DOHH2 (cell line): Measurements from ENCODE around the gene NFATC2IP.

Experiments
- CTCF ChIP-seq: fragments of 200-600 bp; sonication (generic); IDR thresholded peaks from one replicate; pipeline ENCODE4 v1.5.1; 2014; ENCODE audit warnings: antibody characterized with exemption, mild to moderate bottlenecking, low read depth, low read length; ENCODE audit not compliant: poor library complexity, severe bottlenecking
- EZH2phosphoT487 ChIP-seq: fragments of 200-600 bp; sonication (generic); IDR thresholded peaks from 2 replicates; pipeline ENCODE4 v1.6.1; 2017; ENCODE audit warnings: borderline replicate concordance, mild to moderate bottlenecking, antibody characterized with exemption, low read length, moderate library complexity, mixed read lengths

GRCh38 chr16:28915181-28915580 lies 35.6 kb upstream of the NFATC2IP start:
- TF ChIP-seq CTCF (no peak), EZH2phosphoT487 (no peak)
